ENCODE results near the gene LHX4.

LHX4 gene

GRCh38 chr1:180275726-180276125, 45.7 kb downstream of the LHX4 start:
- DNase-seq: no peak

DNA sequence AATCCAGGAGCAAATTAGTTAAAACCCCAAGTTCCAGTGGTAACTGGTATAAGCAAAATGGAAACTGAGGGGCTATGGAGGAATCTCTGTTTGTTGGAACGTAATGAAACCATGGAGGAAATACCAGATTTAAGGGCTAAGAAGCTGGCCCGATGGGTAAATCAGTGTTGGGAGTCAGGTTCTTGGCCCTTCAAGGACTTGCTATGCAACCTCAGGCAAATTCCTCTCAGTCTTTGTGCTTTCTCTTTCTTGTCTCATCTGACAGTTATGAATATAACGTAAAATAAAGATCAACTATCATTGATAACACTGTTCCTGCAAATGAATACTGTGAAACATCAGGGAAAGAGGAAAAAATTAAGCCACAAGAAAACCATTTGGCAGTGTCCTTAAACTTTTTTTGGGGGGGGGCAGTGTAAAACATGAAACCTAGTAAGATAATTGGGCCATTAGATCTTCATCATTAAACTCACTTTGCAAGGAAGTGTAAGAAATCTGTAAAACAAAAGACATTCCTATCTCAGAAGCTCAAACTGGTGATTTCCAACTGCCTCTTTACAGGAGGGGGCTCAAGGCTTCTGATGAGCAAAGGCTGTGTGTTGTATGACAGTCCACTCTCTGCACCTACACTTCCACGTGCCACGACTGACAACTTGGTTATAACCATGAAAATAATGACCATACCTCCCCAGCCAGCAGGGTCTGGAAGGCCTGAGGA, 47.6 kb downstream of the LHX4 start:
- DNase-seq: no peak

DNA sequence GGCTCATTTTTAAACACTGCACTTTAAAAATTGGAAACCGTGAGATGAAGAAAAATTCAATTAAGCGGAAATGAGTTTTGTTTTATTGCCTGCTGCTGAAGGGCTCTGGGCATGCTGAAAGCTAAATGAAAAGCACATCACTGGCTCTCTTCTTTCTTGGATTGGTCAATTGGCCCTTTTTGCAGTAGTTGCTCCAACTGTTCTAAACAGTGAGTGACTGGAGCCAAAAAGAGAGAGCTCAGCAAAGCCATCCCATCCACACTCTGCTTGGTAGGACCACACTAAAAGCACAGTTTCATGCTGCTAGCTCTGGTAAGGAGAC, 48.1 kb downstream of the LHX4 start:
- no peak for DNase-seq

GRCh38 chr1:180278596-180279395, 48.7 kb downstream of the LHX4 start:
- DNase-seq: no peak

DNA sequence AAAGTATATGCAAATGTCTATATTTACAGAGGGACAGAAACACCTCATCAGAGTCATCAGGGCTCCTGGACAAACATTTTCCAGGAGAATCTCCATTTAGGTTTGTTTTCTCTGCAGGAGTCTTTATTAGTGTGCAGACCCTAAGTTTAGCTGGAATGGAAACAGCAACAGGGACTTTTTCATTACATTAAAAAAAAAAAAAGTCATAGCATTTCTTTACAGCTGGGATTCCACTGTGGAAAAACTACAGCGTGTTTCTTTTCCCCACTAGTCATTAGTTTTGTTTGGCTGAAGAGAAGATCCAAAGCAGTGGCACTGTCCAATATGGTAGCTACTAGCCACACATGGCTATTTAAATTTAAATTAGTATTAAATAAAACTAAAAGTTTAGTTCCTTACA, 49.6 kb downstream of the LHX4 start:
- DNase-seq: no peak

DNA sequence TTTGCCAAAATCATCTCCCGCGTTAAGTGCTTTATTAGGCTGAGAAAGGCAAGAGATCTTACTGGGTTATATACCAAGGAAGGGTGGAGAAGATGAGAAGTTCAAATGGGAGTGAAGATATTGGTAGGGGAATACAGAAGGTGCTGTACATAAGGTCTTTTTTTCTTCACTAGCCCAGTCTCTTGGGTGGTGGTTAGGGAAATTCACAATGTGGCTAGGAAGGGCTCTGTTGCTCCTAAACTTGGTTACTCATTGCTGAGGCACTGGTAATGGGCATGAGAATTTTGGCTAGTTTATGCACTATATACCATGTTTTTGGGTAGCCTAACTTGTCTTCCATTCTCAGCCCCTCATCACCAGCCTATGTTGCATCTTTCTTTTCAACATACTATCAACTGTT, 50.6 kb downstream of the LHX4 start:
- DNase-seq: no peak

DNA sequence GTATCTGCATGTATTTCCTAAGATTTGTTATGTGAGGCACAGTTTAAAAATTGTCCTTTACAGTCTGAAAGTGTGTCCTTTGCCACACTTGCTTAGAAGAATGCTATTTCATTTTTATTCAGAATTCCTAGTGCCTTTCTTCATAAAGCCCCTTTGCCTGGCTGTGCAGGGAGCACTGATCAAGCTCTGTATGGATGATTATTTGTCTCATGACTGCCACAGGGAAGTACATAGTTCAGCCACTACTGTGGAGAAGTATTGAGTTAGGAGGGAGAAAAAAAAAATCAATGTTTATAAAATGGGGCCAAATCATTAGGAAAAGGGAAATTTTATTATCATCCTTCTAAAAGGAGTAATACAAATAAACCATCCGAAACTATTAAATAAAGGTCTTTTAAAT, 51.4 kb downstream of the LHX4 start:
- DNase-seq: no peak

GRCh38 chr1:180282401-180283044, 52.5 kb downstream of the LHX4 start:
- no peak for DNase-seq

GRCh38 chr1:180283098-180283497, 53.0 kb downstream of the LHX4 start:
- no peak for DNase-seq

DNA sequence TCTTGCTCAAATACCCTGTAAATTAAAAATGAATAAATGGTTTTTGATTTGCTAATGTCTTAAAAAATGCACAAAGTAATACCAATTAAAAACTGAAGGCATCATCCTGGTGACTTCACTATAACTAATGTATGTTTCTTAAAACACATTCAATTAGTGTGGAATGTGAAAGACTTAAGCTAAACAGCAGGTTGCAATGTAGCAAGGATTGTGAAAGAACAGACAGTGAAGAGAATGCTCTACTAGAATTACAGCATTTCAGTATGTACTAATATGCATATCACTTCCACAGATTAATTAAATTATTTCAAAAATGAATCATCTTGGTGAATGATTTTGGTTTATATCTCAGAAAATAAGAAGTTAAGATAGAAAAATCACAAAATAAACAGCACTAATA, 56.4 kb downstream of the LHX4 start:
- no peak for DNase-seq

GRCh38 chr1:180287988-180288705, 58.1 kb downstream of the LHX4 start:
- DNase-seq: no peak

- DNase-seq: no peak
Measured at GRCh38 chr1:180288940-180289339, 58.9 kb downstream of the LHX4 start.

DNA sequence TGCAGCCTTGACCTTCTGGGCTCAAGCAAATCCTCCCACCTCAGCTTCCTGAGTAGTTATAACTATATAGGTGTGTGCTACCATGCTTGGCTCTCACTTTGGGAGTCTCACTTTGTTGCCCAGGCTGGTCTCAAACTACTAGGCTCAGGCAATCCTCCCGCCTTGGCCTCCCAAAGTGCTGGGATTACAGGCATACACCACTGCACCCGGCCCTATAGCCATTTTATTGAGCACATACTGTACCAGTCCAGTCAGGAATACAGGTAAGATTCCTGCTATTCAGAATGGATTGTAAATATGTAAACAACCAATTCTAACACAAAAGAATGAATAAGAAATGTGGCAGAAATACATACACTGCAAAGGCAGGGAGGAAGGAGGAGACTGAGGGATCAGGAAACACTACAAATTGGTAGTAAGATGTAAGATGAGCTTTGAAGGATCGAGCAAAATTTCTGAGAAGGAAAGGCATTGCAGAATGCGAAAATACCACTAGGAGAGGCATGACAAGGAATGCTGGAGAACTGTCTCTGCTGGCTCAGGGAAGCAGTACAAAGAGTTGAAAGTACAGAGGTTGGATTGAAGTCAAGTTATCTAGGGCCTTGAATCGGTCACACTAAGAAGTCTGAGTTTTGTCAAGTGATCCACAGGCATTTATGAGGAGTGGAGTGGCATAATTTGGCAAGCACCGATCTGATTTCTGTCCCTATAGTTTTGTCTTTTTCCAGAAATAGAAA, 60.4 kb downstream of the LHX4 start:
- no peak for DNase-seq

GRCh38 chr1:180291004-180291403, 60.9 kb downstream of the LHX4 start:
- DNase-seq: no peak

GRCh38 chr1:180294711-180295110, 64.6 kb downstream of the LHX4 start:
- no peak for DNase-seq

- no peak for DNase-seq
Measured at GRCh38 chr1:180295999-180296398, 65.9 kb downstream of the LHX4 start.

DNA sequence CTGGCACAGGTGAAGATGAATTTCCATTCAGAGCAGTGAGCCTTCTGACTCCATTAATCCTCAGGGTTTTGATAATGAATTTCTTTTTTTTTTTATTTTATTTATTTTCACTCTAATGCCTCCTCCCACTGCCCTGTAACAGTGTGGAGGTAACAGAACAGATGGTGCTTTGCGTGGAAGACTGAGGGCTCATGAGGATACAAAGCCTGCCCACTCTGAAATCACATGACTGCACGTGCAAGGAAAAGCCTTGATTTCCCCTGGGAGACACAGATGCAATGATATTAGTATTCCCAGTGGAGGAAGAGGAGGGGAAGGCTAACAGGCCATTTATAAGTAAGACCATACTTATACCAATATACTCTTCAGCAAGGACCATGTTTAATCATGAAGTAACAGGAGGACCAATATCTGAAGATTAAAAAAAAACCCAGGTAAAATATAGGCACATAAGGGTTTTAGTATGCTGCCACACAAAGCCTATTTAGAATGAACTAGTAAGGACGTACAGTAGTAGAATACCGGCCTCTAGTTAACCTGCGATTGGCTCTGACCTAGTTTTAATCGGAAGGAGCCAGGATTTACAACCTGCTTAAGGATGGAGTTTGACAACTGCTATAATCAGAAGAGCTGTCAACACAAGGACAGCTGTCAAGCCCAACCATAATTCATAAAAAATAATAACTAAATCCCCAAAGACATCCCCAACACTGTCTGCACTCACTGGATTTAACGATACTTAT, 69.6 kb downstream of the LHX4 start:
- no peak for DNase-seq

DNA sequence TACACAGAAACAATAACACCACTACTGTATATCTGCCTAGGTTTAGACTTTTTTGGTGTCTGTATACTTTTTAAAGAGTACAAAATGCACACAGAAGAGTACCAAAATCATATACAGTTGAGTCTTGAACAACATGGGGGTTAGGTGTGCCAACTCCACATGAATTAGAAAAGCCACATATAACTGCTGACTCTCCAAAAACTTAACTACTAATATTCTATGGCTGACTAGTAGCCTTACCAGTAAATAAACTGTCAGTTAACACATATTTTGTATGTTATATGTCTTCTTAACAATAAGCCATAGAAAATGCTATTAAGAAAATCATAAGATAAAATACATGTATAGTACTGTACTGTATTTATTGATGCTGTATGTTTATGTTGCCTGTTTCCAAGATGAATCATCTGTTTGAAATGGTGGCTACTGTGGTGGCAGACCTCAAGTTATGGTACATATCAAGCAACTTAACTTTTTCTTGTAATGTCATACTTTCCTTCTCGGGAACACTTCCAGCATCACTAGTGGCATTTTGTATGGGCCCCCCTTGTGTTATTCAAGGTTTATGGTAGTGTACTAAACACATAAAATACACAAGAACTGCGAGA, 71.2 kb downstream of the LHX4 start:
- no peak for DNase-seq

- DNase-seq: no peak
Measured at GRCh38 chr1:180309338-180309737, 79.3 kb downstream of the LHX4 start.

- DNase-seq: no peak
Measured at GRCh38 chr1:180310095-180310494, 80.0 kb downstream of the LHX4 start.

DNA sequence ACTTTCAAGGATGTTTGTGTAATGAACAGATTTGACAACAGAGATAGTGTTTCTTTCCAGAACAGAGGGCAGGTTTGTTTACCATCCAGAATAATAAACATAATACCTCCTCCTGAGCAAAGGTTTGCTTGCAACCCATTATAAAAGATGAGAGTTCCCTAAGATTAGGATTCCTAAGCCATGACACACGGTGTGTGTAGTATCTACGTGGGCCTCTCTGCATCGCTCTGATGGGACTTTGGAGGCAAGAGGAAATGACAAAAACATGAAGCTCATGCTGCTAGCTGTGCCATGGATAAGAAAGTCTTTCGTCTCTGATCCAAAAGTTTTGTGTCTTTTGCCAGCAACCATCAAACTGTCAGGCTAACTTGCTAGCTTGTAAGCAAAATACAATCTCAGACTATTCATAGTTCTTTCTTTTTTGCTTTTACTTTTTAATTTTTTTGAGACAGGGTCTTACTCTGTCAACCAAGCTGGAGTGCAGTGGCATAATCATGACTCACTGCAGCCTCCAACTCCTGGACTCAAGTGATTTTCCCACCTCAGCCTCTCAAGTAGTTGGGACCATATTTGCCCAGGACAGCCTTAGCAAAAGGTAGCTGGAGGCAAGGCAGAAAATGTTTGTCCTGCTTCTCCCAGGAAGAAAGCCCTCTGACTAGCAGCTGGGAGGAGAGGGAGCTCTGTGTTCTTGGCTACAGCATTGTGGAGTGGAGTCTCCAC, 81.1 kb downstream of the LHX4 start:
- DNase-seq: no peak
